GM19372 (cell line): ENCODE measurements around the gene YIF1B.

Source experiments
- ATAC-seq: cut with Tn5 transposase; IDR thresholded peaks from one replicate; pipeline ENCODE4 v1.9.1; 2021; ENCODE audit warnings: mild to moderate bottlenecking, low read depth, moderate library complexity; ENCODE audit not compliant: unreplicated experiment

YIF1B gene

DNA sequence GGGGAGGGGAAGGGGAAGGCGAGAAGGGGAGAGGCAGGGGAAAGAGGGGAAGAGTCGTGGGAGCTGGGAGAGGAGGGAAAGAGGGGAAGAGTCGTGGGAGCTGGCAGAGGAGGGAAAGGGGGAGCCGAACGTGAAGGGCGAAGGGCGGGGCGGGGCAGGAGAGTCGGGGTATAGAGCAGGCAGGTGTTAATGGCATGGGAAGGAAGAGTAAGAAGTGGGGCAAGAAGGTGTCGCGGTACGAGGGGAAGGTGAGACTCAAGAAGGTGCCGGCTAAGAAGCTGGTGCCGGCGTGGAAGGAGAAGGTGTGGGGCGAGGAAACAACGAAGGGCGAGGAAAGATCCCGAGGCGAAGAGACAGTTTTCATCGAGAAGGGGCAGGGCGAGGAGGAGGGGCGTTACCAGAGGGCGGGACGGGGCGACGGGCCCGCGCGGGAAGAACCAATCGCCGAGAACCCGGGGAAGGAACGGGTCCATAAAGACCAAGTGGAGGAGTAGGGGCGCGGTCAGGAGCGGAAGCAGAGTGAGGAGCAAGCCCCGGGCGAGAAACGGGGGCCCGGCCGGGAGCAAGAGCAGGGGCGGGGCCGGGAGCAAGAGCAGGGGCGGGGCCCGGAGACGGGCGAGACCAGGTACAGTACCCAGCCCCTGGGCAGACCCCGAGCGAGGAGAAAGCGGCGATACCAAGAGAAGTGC, 20.3 kb upstream of the YIF1B start:
- peak; percentile 64 for ATAC-seq

DNA sequence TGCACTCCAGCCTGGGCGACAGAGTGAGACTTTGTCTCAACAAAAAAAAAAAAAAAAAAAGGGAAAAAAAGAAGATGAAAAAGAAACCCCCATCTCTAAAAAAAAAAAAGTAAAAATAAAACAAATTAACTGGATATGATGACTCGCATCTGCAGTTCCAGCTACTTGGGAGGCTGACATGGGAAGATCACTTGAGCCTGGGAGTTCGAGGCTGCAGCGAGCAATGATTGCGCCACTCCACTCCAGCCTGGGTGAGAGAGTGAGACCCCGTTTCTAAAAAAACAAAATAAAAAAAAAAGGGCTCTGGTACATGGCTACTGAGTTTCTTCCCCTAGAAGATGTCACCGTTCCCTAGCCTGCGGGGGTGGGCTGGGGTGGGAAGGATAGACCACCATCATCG, 17.5 kb upstream of the YIF1B start:
- no peak for ATAC-seq

- ATAC-seq, result no peak
Observed at GRCh38 chr19:38331728-38332127, 16.0 kb upstream of the YIF1B start.

DNA sequence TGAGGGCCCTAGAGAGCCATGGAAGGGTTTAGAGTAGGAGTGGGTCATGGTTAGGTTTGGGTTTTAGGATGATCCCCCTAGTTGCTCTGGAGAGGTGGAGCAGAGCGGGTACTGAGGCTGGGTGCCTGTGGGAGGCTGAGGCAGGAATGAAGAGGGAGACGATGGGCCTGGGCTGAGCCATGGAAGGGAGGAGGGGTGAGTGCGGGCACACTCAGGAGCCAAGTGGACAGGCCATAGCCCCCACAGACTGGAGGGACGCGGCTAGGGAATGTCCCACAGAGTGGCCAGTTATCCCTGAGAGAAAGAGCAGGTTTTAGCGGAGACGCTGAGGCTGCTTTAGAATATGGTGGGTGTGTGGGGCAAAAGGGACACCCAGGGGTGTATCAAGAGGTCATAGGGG, 13.9 kb upstream of the YIF1B start:
- no peak for ATAC-seq

GRCh38 chr19:38326591-38326990, 10.8 kb upstream of the YIF1B start:
- ATAC-seq, result no peak

DNA sequence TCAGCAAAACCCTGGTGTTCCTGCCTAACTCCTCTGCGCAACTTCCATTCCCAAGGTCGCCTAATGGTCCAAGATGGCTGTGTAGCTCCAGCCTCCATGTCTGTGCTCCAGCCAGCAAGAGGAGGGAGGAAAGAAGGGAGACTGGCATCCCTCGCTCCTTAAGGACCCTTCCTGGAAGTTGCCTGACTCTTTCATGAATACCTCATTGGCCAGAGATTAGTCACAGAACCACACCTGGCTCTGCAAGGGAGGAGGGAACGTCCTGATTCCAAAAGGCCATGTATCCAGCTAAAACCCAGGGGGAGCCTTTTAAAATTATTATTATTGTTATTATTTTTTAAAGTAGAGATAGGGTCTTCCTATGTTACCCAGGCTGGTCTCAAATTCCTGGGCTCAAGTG, 8.7 kb upstream of the YIF1B start:
- no peak for ATAC-seq

DNA sequence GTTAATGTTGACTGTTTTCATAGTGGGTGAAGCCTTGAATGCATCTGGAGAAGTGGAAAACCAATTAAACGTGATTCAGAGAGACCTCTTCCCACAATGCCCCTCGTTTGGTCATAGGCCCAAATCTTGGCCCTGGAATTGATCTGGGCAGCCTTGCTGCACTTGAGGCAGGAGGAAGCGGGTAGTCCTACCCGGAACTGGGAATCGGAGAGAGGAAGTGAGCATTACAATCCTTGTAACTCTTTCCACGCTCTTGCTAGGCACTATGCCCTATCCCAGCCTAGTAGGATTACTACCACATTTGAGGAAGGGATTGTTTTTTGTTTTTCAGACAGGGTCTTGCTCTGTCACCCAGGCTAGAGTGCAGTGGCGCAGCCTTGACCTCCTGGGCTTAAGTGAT, 7.5 kb upstream of the YIF1B start:
- ATAC-seq, result no peak

- no peak for ATAC-seq
Observed at GRCh38 chr19:38321646-38322196, 6.0 kb upstream of the YIF1B start.

DNA sequence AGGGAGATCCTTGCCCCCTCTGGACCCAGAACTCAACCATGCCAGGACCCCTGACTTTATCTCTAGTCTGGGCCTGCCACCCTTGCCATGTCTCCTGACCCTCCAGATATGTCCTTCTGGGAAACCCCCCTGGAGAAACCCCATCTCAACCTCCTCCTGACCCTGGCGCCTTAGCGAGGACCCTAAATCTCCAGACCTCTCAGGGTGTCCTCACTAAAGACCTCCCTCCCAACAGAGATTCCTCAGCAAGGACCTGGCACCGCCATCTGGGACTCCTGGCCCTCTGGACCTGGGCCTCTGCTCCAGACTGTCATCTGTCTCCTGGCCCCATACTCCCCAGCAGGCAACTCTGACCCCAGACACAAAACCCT, 5.2 kb upstream of the YIF1B start:
- ATAC-seq, result no peak

GRCh38 chr19:38319421-38320258, 3.9 kb upstream of the YIF1B start, which contains the start of gene KCNK6:
TSS of gene KCNK6 (plus strand) at chr19:38319845. CDS start at chr19:38319951, 106 bp downstream.
- no peak for ATAC-seq

- ATAC-seq, result no peak
Observed at GRCh38 chr19:38318660-38319059, 2.9 kb upstream of the YIF1B start.

DNA sequence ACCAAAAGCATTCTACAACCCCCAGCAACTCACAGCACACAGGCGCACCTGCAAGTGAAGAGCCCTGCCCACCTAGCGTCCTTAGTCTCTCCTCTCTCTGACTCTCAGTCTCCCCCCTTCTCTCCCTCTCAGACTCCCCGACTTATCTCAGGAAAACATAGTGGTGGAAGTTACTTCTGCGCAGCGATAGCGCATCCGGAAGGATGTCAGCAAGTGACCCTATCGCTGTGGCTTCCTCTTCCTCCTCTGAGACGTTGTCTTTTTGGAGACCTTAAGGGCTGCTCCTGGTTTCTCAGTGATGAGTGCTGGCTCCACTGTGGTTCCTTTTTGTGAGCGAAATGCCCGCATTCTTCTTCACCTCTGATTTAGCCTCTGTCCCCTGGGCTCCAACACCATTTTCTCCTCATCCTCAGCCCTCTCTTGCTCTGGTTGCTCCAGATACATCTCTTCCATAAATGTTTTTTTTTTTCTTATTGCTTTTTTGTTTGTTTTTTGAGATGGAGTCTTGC, 1.4 kb upstream of the YIF1B start:
- no peak for ATAC-seq

- no peak for ATAC-seq
Observed at GRCh38 chr19:38316477-38317067, 825 bp upstream of the YIF1B start.

GRCh38 chr19:38310986-38311385, 4.8 kb downstream of the YIF1B start:
- ATAC-seq, result no peak

- ATAC-seq, result no peak
Observed at GRCh38 chr19:38310279-38310670, 5.5 kb downstream of the YIF1B start.

DNA sequence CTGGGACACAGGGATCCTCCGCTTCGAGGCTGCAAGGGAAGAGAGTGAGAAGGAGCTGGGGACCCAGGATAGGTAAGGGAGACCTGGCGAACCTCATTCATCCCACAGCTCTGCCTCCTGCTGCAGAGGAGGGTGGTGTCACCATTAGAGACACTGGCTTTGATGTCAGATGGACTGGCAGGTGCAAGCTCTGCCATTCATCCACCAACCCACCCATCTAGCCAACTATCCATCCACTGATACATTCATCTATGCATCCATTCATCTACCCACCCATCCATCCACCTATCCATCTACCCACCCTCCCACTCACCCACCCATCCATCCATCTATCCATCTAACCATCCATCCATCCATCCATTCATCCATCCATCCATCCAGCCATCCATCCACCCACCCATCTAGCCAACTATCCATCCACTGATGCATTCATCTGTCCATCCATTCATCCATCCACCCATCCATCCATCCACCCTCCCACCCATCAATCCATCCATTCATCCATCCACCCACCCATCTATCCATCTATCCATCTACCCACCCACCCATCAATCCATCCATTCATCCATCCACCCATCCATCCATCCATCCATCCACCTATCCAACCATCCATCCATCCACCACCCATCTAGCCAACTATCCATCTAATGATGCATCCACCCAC, 6.0 kb downstream of the YIF1B start:
- ATAC-seq, result no peak

DNA sequence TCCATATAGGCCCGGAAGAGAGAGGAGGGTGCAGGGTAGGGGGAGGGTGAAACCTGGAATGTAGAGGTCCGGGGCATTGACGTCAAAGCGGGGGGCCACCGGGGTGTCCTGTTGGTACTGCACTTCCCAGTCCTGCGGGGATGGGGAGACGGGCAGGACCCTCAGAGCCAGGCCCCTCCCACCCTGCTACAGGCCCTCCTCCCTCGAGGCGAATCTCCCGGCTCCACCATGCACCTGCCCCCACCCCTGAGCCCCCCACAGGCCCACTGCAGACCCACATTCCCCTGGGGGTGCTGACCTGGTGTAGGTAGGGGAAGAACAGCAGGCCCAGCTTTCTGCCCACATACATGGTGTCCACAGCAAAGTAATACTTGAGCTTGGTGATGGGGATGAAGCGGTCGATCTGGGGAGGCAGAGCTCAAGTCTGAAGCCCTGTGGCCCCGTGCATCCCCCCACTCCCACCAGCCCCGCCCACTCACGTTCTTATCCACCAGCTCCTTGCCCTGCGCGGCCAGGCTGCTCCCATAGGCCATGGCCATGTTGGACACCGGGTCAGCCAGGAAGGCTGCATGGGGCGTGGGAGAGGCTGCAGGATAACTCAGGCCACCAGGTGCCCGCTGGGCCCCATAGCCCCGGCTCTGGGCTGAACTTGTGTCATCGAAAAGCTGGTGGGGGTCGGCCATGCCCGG, 6.7 kb downstream of the YIF1B start:
- ATAC-seq, result no peak

- no peak for ATAC-seq
Observed at GRCh38 chr19:38308006-38308766, 7.6 kb downstream of the YIF1B start.

GRCh38 chr19:38307597-38307996, 8.2 kb downstream of the YIF1B start:
- ATAC-seq, result no peak
